ENCODE measurements around the gene KIF3A. TPM values are rescaled to one million over a fixed set of nuclear protein-coding genes. Genes with fewer than 3 reads are reported as not detected.

The KIF3A gene
- polyA plus RNA-seq, 1 of the 3 experiments (the other 2 are of a cell fraction) = 5.1 TPM

GRCh38 chr5:132664696-132665209 lies 72.6 kb downstream of the KIF3A start:
- Histone ChIP-seq H3K79me2 (ENCODE audit: insufficient read depth) (no peaks in the 10 kb centered on the region), H3K36me3 (replicated peaks in 1 of 2; ENCODE audit: control insufficient read depth in 1 of 2, insufficient read depth in 2 of 2, low read length in 1 of 2) (no peaks in the 10 kb centered on the region), H3K4me2 (no peak overlapping the region), H3K4me3 (ENCODE audit: low read depth in 2 of 2, low read length in 1 of 2) (no peak overlapping the region), H2AFZ (ENCODE audit: low read depth) (no peak overlapping the region), H4K20me1 (ENCODE audit: insufficient read depth) (no peaks in the 10 kb centered on the region), H3K27ac (ENCODE audit: low read depth in 2 of 2, low read length in 1 of 2) (no peak overlapping the region), H3K9ac (no peak overlapping the region), H3K4me1 (ENCODE audit: control insufficient read depth in 1 of 2, insufficient read depth in 2 of 2, low read depth in 1 of 2, low read length in 1 of 2) (peaks cover 0 to 3% of the 10 kb centered on the region in 2 experiments; a peak in 1 of 4 replicates), H3F3A (replicated peaks; ENCODE audit: insufficient read depth) (no peaks in the 10 kb centered on the region), H3K9me3 (no peaks in the 10 kb centered on the region), H3K27me3 (ENCODE audit: insufficient read depth) (no peaks in the 10 kb centered on the region), H3K9me2 (no peaks in the 10 kb centered on the region)
- 88% methylated on average over 6 of the region's 9 CpGs for WGBS (ENCODE audit: low lambda C conversion rate)
- TF ChIP-seq ELF1 (IDR thresholded peaks at IDR 0.05) (no peak), TCF12 (IDR thresholded peaks at IDR 0.05) (no peak), REST (IDR thresholded peaks at IDR 0.05; ENCODE audit: low read depth, low read length) (no peak), PBX3 (IDR thresholded peaks at IDR 0.05) (no peak), MAX (IDR thresholded peaks at IDR 0.05; ENCODE audit: low read depth) (no peak), CTCF (IDR thresholded peaks at IDR 0.05) (no peak), JUND (IDR thresholded peaks at IDR 0.05) (no peak), IRF3 (IDR thresholded peaks at IDR 0.05; ENCODE audit: low read depth, low read length) (no peak), NRF1 (IDR thresholded peaks at IDR 0.05; ENCODE audit: low read depth, low read length) (no peak), CHD2 (IDR thresholded peaks at IDR 0.05; ENCODE audit: low read length, partially characterized antibody) (no peak), GATA2 (CRISPR knock-in tag; IDR thresholded peaks at IDR 0.05) (no peak), MEF2A (IDR thresholded peaks at IDR 0.05; ENCODE audit: borderline replicate concordance, low read depth) (no peak), RXRA (IDR thresholded peaks at IDR 0.05; ENCODE audit: borderline replicate concordance, low read depth) (no peak), SMC3 (IDR thresholded peaks at IDR 0.05; ENCODE audit: low read depth, low read length) (no peak), NFIC (IDR thresholded peaks at IDR 0.05; ENCODE audit: borderline replicate concordance) (no peak), GABPA (IDR thresholded peaks at IDR 0.05; ENCODE audit: low read depth) (no peak)
- CTCF ChIA-PET = interaction anchor here (0.7 to 1.0 kb wide), 2 partner anchors 23 to 155 kb away, joined by 3 read pairs; no protein-coding TSS in a partner anchor
- POLR2A ChIA-PET = no interaction called here
- no peak for DNase-seq

All from SK-N-SH (cell line).